ENCODE data around the gene UFD1. TPM values are rescaled to one million over a fixed set of nuclear protein-coding genes. Genes with fewer than 3 reads are reported as not detected.

UFD1 gene
- total and polyA plus RNA-seq, 2 of the 4 experiments (the other 2 are of a cell fraction): 149 to 152 TPM

GRCh38 chr22:19488285-19488684 is 9.3 kb upstream of the UFD1 start:
- no peak overlapping the region for H2AK5ac ChIP-seq (ENCODE audit: low read depth, low read length)
- ChIA-PET CTCF (interaction anchor here (0.6 kb wide), 1 partner anchor 27 kb away, joined by 5 read pairs; no protein-coding TSS in a partner anchor), POLR2A (ENCODE audit: unreplicated experiment) (no interaction called here)
- no CpG with 5 or more reads among the region's 2 CpGs for WGBS, 2 experiments (ENCODE audit: extremely low coverage in 2 of 2, insufficient read length in 1 of 2)
- 0 out of 2 replicates have a peak, but pooled peaks cover 3% of the 10 kb centered on the region for H3K9me1 ChIP-seq (ENCODE audit: insufficient read depth, low read length)
- no peak overlapping the region for H3K14ac ChIP-seq (replicated peaks; ENCODE audit: low read depth, low read length)
- H2AFZ ChIP-seq (replicated peaks; ENCODE audit: low read length, poor library complexity): no peak overlapping the region
- DNase-seq: no peak
- no peak overlapping the region for H2BK5ac ChIP-seq (ENCODE audit: low read depth, low read length, poor library complexity, severe bottlenecking)
- TF ChIP-seq SMC3 (IDR thresholded peaks at IDR 0.05; ENCODE audit: low read depth, low read length) (no peak), RAD21 (IDR thresholded peaks at IDR 0.05; ENCODE audit: low read length) (no peak), FOS (IDR thresholded peaks at IDR 0.05; ENCODE audit: low read depth, low read length) (no peak), MAFK (IDR thresholded peaks at IDR 0.05; ENCODE audit: low read depth, low read length) (no peak), NFE2L2 (IDR thresholded peaks at IDR 0.05; ENCODE audit: low read depth, low read length) (no peak), BHLHE40 (IDR thresholded peaks at IDR 0.05; ENCODE audit: low read depth, low read length) (no peak), MAZ (IDR thresholded peaks at IDR 0.05; ENCODE audit: borderline replicate concordance, low read depth, low read length) (no peak), MXI1 (IDR thresholded peaks at IDR 0.05; ENCODE audit: borderline replicate concordance, low read depth, low read length) (no peak), RCOR1 (IDR thresholded peaks at IDR 0.05; ENCODE audit: insufficient replicate concordance, low read length) (no peak), POLR2A (IDR thresholded peaks at IDR 0.05; ENCODE audit: low read depth, low read length) (no peak), CEBPB (IDR thresholded peaks at IDR 0.05; ENCODE audit: low read depth, low read length) (no peak), USF2 (IDR thresholded peaks at IDR 0.05; ENCODE audit: low read depth, low read length) (no peak), ELK1 (IDR thresholded peaks at IDR 0.05; ENCODE audit: borderline replicate concordance, low read depth, low read length) (no peak), CTCF (conservative IDR thresholded peaks at IDR 0.05; ENCODE audit: low read depth, low read length) (no peak), CHD1 (IDR thresholded peaks at IDR 0.05; ENCODE audit: low read depth, low read length) (no peak), RFX5 (IDR thresholded peaks at IDR 0.05; ENCODE audit: low read depth, low read length) (no peak)
- H3K27me3 ChIP-seq (ENCODE audit: control insufficient read depth, insufficient read depth, low read length): no peaks in the 10 kb centered on the region
- no peaks in the 10 kb centered on the region; the same call in 1 of the 2 replicates for H3K36me3 ChIP-seq (ENCODE audit: control insufficient read depth, insufficient read depth, low read length)
- H3K27ac ChIP-seq (ENCODE audit: insufficient read depth, low read length): no peak overlapping the region
- no peak overlapping the region for H3K9ac ChIP-seq (ENCODE audit: low read depth, low read length)
- ATAC-seq (ENCODE audit: low read depth): no peak
- H4K5ac ChIP-seq (ENCODE audit: low read depth, low read length): no peak overlapping the region
- H3K4me1 ChIP-seq (ENCODE audit: control insufficient read depth, insufficient read depth, low read length): peaks cover 3% of the 10 kb centered on the region
- no peaks in the 10 kb centered on the region for H3K9me3 ChIP-seq (ENCODE audit: control insufficient read depth, insufficient read depth, low read length)
- H3K56ac ChIP-seq (ENCODE audit: extremely low read depth, insufficient read depth, low read length): no peak overlapping the region
- no peak overlapping the region for H3K4ac ChIP-seq (ENCODE audit: low read depth, low read length)
- dilution Hi-C loops (cut with HindIII; ENCODE audit: low sequenced_read_pairs, unreplicated experiment): no loop called here
- H2BK15ac ChIP-seq (ENCODE audit: low read depth, low read length): no peak overlapping the region
- no peak overlapping the region for H2BK120ac ChIP-seq (ENCODE audit: low read depth, low read length)
- peaks cover 0 to 9% of the 10 kb centered on the region in 2 experiments; a peak in 2 of 4 replicates for H3K79me1 ChIP-seq (ENCODE audit: low read depth in 1 of 2, low read length in 2 of 2)
- H2BK20ac ChIP-seq (ENCODE audit: low read depth, low read length): no peak overlapping the region
- BruUV-seq (replicated peaks): no TSS peak
- no peaks in the 10 kb centered on the region for H4K20me1 ChIP-seq (ENCODE audit: insufficient read depth, low read length)
- intact Hi-C loops (cut with micrococcal nuclease): no loop called here
- no peak overlapping the region for H3K18ac ChIP-seq (ENCODE audit: low read depth, low read length)
- no peak overlapping the region for H3K23ac ChIP-seq (ENCODE audit: low read depth, low read length)
- no peak overlapping the region for H4K91ac ChIP-seq (ENCODE audit: insufficient read depth, low read depth, low read length)
- no peak overlapping the region for H2AK9ac ChIP-seq (replicated peaks; ENCODE audit: low read depth, low read length, poor library complexity)
- H3K4me2 ChIP-seq (ENCODE audit: low read depth, low read length): no peak overlapping the region
- H4K8ac ChIP-seq (ENCODE audit: low read depth in 2 of 2, low read length in 2 of 2): no peak overlapping the region
- in situ Hi-C loops (cut with MboI; ENCODE audit: low sequenced_read_pairs): no loop called here
- H3K4me3 ChIP-seq (ENCODE audit: insufficient read depth, low read depth, low read length): no peak overlapping the region
